Kasumi-1 (cell line): ENCODE measurements around the gene U2AF2.
"Not testable (repeated sequence)": the region's sequence is repeated elsewhere in the genome, so short reads cannot be mapped to it uniquely, and the experiment has no call there.

Experiments
- DNase-seq, 2 experiments: peaks; one replicate each; lab custom pipeline; 2025; lab: John Stamatoyannopoulos, UW

The U2AF2 gene

DNA sequence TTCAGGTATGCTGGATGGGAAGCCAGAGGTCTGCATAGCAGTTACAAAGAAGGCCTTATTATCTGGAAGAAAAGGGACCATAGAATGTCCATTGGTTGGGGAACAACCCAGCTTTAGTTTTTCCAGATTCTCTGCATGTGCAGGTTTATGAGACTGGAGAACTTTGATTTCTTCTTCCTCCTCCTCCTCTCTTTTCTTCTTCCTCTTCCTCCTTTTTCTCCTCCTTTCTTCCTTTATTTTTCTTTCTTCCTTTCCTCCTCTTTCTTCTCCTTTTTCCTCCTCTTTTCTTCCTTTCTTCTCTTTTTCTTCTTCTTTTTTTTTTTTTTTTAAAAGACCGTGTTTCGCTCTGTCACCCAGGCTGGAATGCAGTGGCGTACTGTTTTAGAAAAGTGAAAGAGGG is 51.1 kb downstream of the U2AF2 start:
- DNase-seq = no peak

DNA sequence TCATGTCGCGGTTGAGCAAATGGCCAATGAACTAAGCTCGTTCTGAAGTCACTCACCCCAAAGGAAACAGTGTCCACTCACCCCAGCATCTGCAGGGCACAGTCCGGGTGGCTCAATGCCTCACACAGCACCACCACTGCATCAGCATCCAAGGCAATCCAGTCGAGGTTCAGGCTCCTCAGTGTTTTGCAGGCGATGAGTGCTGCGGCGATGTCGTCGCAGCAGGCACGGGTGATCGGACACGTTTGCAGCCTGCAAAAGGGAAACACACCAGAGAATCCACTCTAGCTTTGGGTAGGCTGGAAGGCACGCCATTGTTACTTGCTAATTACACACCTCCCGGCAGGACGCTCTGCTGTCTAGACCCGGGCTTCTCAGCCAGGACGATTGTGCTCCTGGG is 56.9 kb downstream of the U2AF2 start:
- no peak for DNase-seq

DNA sequence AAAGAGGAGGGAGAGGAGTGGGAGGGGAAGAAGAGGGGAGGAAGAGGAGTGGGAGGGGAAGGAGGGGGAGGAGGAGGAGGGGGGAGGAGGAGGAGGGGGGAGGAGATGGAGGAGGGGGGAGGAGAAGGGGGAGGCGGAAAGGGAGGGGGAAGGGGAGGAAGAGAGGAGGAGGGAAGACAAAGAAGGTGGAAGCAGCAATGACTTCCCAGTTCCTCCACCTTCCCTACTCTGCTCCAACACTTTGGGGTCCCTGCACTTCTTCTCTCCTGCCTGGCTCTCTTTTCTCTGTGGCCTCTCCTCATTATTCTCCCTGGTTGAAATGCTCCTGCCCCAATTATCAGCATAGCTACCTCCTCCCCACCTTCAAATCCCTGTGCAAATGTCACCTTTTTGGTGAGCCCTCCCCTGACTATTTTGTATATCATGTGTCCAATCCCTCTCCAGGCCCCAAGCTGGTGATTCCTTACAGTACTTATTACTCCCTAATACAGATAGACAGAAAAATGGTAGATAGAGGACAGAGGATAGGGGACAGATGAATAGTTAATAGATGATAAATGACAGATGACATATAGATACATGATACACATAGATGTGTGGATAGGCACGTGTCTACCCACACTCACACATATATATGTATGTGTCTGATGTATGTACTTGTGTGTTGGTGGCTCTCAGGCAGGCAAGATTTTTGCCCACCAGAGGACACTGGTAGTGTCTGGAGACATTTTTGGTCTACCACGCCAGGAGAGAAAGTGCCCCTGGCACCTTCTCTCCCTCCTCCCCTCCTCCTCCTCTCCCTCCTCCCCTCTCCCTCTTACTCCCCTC is 58.2 kb downstream of the U2AF2 start:
- no peak for DNase-seq

DNA sequence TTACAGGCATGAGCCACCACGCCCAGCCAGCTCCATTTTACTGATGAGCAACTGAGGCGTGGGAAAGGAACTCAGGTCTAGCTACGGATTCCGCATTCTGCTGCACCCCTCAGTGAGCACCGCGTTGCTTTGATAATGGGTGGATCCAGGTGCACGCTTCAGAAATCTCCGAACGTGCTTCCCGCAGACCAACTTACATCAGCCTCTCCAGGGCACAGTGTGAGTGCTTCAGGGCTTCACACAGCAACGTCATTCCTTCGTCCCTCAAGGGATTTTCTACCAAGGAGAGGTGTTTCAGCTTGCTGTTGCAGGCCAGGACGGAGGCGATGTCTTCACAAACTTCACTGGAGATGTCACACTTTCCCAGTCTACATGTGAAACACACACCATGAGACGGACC is 61.7 kb downstream of the U2AF2 start:
- no peak for DNase-seq

DNA sequence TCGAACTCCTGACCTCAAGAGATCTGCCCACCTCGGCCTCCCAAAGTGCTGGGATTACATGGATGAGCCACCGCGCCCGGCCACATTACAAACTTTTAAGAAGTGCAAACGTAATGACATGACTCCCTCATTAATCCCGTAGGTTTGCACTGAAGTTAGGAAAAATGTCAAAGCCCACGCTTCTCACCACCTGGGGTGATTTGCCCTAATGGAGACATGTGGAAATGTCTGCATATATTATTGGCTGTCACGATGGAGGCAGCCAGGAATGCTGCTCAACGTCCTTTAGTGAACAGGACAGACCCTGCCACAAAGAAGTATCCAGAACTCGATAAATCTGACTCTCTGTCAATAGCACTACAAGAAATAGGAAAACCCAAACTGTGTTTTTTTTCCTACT is 62.4 kb downstream of the U2AF2 start:
- DNase-seq = no peak

DNA sequence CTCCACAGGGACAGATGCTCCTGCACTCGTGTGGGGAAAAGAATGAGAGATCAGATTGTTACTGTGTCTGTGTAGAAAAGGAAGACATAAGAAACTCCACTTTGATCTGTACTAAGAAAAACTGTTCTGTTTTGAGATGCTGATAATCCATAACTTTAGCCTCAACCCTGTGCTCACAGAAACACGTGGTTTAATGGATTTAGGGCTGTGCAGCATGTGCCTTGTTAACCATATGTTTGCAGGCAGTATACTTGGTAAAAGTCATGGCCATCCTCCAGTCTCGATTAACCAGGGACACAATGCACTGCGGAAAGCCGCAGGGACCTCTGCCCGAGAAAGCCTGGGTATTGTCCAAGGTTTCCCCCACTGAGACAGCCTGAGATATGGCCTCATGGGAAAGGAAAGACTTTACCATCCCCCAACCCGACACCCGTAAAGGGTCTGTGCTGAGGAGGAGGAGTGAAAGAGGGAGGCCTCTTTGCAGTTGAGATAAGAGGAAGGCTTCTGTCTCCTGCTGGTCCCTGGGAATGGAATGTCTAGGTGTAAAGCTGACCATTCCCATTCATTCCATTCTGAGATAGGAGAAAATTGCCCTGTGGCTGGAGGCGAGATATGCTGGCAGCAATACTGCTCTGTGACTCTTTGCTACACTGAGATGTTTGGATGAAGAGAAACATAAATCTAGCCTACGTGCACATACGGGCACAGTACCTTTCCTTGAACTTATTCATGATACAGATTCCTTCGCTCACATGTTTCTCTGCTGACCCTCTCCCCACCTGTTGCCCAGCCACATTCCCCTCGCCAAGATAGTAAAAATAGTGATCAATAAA is 63.3 kb downstream of the U2AF2 start:
- DNase-seq = not testable (repeated sequence)

DNA sequence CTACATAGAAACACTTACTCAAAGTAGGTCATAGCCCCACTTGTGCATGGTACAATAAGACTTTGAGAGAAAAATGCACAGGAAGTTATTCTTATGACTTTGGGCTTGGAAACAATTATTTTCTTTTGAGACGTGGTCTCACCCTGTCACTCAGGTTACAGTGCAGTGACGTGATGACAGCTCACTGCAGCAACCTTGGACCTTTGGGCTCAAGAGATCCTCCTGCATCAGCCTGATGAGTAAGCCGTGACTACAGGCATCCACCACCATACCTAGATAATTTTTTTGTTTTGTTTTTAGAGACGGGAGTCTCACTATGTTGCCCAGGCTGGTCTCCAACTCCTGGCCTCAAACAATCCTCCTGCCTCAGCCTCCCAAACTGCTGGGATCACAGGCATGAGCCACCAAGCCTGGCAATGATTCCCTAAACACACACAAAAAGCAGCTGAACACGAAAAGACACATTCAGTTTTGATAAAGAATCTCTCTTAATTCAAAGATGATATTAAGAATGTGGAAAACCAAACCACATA is 65.4 kb downstream of the U2AF2 start:
- no peak for DNase-seq

DNA sequence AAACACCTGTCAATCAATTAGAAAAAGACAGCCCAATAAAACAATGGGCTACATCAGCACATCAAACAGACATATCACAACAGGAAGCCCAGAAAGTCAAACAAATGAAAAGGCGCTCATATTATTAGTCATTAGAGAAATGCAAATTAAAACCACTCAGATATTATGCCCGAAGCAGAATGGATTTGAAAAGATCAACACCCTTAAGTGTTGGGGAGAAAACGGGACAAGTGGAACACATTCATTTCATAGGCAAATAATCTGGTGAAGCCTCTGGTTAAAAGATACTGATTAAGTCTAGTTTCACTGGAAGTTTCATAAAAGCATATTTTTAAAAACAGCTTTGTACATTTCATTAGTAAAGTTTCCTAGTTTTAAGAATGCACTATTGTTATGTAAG is 66.0 kb downstream of the U2AF2 start:
- no peak for DNase-seq

DNA sequence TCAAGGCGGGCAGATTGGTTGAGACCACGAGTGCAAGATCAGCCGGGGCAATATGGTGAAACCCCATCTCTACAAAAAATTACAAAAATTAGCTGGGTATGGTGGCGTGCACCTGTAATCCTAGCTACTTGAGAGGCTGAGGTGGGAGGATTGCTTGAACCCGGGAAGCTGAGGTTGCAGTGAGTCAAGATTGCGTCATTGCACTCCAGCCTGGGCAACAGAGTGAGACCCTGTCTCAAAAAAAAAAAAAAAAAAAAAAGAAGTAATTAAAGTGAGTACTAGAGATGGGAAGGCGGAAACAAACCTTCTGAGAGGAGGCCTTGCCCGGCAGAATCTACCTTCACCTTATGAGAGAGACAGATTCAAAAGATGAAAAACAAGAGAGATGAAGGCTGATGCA is 68.7 kb downstream of the U2AF2 start:
- DNase-seq = no peak
